KOPT-K1 (cell line): ENCODE results near the gene KYNU.
"Not testable (repeated sequence)": the region's sequence is repeated elsewhere in the genome, so short reads cannot be mapped to it uniquely, and the experiment has no call there.

Source experiments
- H3K27ac ChIP-seq: fragments of 200-600 bp; sonication (generic); 2 replicates; pipeline ENCODE4 v1.5.1; 2016; ENCODE audit warnings: antibody characterized with exemption, mild to moderate bottlenecking, low read depth, low read length; ENCODE audit not compliant: poor library complexity, severe bottlenecking
- H3K36me3 ChIP-seq: fragments of 200-600 bp; sonication (generic); 2 replicates; pipeline ENCODE4 v1.5.1; 2017; ENCODE audit warnings: antibody characterized with exemption, mild to moderate bottlenecking, low read length, moderate library complexity; ENCODE audit not compliant: insufficient read depth
- H3K9me3 ChIP-seq: fragments of 200-600 bp; sonication (generic); 2 replicates; pipeline ENCODE4 v1.5.1; 2017; ENCODE audit warnings: antibody characterized with exemption, low read length, mild to moderate bottlenecking; ENCODE audit not compliant: insufficient read depth, poor library complexity, severe bottlenecking

Gene KYNU

DNA sequence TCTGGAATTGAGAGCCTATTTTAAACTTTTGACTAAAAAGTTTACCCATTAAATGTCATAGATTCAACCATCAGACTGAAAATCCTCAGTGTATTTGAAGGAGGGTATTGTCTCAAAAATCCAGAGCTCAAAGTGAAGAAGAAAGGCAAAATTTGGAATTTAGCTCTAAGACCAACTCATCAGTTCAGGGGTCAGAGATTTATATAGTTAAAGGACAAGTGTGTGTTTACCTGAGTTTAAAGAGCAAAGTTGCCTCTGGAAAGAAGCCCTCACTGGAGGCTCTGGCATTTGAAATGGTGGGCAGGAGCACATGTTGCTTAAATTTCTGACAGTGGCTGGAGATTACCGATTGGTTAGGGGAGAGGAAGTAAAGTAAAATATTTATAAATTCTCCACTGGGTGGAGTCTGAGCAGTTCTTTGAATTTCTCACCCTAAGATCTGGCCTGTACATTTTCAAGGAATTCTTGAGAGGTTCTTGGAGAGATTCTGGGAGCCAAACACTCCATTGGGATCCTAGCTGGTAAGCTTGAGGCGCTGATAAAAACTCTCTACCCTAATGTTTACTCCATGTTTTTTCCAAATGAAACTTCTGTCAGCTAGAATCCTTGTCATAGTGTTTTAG is at the start of gene KYNU:
TSS of gene KYNU (plus strand) at position 449 of the 623 bp plus-strand sequence. CDS start 7,704 bp downstream, outside the sequence.
- no peaks in the 10 kb centered on the region for H3K36me3 ChIP-seq
- no peak within 1 kb of the TSS for H3K27ac ChIP-seq
- no peaks in the 10 kb centered on the region for H3K9me3 ChIP-seq

GRCh38 chr2:142834021-142834420 is 43.4 kb upstream of the KYNU start:
- Histone ChIP-seq H3K9me3 (no peaks in the 10 kb centered on the region), H3K27ac (no peak overlapping the region), H3K36me3 (no peaks in the 10 kb centered on the region)

- H3K36me3 ChIP-seq, result no peaks in the 10 kb centered on the region
- no peaks in the 10 kb centered on the region for H3K9me3 ChIP-seq
- H3K27ac ChIP-seq, result no peak overlapping the region
Measured at GRCh38 chr2:142840436-142840835, 37.0 kb upstream of the KYNU start.

DNA sequence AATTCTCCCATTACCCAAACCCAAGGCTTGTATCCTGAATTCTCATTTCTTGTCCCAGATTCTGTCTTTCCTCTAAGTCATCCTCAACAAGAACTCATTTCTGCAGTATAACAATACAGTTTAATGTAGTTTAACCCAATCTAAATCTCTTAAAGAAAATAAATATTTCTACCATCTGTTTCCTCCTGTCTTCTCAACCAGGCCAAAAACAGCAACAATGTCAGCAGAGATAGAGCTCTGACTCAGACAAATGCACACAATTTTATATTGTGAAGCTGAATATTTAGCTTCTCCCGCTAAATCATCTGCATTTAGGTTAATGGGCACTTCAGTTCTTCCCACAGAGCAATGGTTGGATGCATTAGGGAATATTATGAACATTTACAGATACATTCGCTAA is 35.7 kb upstream of the KYNU start:
- Histone ChIP-seq H3K36me3 (no peaks in the 10 kb centered on the region), H3K27ac (no peak overlapping the region), H3K9me3 (no peaks in the 10 kb centered on the region)

GRCh38 chr2:142842369-142842768 is 35.1 kb upstream of the KYNU start:
- Histone ChIP-seq H3K27ac (no peak overlapping the region), H3K9me3 (no peaks in the 10 kb centered on the region), H3K36me3 (no peaks in the 10 kb centered on the region)

GRCh38 chr2:142843731-142844130 is 33.7 kb upstream of the KYNU start:
- no peaks in the 10 kb centered on the region for H3K9me3 ChIP-seq
- no peak overlapping the region for H3K27ac ChIP-seq
- H3K36me3 ChIP-seq, result no peaks in the 10 kb centered on the region

- Histone ChIP-seq H3K9me3 (no peaks in the 10 kb centered on the region), H3K27ac (no peak overlapping the region), H3K36me3 (no peaks in the 10 kb centered on the region)
Measured at GRCh38 chr2:142848023-142848606, 29.3 kb upstream of the KYNU start.

DNA sequence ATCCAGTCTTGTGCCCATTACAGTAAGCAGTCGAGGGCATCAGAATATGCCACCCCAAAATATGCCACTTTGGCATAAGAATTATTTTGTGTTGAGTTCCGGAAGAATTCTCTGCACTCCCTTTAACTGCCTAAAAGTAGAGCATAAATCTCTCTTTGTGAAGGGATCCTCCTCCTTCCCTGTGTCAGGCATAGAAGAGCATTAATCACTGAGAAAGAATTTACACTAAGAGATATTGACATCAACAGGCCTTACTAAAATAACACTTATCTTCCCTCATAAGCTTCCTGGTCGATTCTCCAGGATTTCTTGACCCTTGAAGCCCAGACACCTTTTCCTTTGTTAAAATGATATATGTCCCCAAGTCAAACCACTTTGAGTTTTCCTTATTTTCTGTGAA is 27.6 kb upstream of the KYNU start:
- Histone ChIP-seq H3K36me3 (no peaks in the 10 kb centered on the region), H3K27ac (no peak overlapping the region), H3K9me3 (no peaks in the 10 kb centered on the region)

- Histone ChIP-seq H3K9me3 (no peaks in the 10 kb centered on the region), H3K36me3 (no peaks in the 10 kb centered on the region), H3K27ac (no peak overlapping the region)
Measured at GRCh38 chr2:142853912-142854311, 23.6 kb upstream of the KYNU start.

DNA sequence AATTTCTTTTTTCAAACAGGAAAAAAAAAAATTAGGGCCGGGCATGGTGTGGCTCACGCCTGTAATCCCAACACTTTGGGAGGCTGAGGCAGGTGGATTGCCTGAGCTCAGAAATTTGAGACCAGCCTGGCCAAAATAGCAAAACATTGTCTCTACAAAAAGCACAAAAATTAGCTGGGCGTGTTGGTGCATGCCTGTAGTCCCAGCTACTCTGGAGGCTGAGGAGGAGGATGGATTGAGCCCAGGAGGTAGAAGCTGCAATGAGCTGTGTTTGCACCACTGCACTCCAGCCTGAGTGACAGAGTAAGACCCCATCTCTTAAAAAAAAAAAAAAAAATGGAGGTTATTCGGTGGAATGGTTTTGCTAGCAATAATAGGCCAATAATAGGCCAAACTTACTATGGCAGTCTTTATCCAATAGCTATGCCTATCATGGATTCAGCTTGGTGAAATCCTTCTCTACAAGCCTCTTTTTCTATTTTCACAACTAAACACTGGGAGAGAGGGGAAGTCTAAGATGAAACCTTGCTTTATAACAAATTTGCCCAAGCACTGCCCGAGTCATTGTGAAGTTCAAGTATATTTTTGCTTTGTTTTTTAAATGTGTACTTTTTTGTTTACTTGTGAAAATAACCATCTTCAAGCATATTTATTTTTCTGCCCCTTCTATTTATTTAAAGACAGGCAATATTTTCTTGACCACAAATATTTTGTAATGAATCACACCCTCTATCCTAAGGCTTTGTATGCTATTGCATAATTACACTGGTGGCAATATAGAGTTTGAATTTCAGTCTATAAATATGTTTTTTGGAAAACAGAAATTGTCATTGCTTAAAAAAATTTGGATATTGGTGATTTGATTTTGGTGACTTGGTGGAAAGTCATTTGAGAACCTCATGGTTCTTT is 20.0 kb upstream of the KYNU start:
- Histone ChIP-seq H3K9me3 (no peaks in the 10 kb centered on the region), H3K36me3 (no peaks in the 10 kb centered on the region), H3K27ac (no peak overlapping the region)

- Histone ChIP-seq H3K9me3 (no peaks in the 10 kb centered on the region), H3K27ac (no peak overlapping the region), H3K36me3 (no peaks in the 10 kb centered on the region)
Measured at GRCh38 chr2:142858961-142859360, 18.5 kb upstream of the KYNU start.

DNA sequence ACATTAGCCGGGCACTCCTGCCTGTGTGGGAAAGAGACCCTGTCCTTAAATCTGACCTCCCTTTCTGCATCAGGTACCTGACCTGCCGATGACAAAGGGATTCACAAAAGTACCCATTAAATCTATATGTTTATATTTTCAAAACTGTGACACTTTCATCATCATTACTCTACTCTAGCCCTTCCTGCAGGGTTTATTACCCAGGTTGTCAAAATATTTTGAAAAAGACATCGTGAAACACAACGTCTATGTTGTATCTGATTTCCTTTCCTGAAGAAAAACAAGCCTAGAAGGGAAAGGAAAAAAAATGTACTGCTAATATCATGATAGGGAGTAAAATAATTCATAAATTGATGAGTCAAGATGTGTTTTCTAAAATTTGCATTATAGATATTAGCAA is 15.2 kb upstream of the KYNU start:
- H3K9me3 ChIP-seq, result no peaks in the 10 kb centered on the region
- H3K36me3 ChIP-seq, result no peaks in the 10 kb centered on the region
- no peak overlapping the region for H3K27ac ChIP-seq

DNA sequence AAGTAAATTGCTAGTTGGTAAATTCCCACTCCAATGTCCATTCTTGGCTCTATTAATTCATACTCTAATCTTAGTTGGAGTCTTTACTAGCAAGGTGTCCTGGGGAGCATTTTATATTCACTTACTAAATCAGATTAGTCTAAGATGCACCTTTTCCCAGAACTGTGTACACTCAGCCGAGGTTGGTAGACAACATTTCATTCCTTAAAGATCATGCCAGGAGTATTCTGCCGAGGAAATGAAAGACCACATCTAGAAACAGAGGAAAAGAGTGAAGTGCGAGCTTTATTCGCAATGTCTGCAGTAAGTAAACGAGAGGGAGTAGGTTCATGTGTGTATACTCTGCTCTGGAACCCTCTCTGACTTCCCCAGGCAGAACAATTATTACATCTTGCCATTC is 14.6 kb upstream of the KYNU start:
- H3K27ac ChIP-seq, result no peak overlapping the region
- no peaks in the 10 kb centered on the region for H3K9me3 ChIP-seq
- no peaks in the 10 kb centered on the region for H3K36me3 ChIP-seq

DNA sequence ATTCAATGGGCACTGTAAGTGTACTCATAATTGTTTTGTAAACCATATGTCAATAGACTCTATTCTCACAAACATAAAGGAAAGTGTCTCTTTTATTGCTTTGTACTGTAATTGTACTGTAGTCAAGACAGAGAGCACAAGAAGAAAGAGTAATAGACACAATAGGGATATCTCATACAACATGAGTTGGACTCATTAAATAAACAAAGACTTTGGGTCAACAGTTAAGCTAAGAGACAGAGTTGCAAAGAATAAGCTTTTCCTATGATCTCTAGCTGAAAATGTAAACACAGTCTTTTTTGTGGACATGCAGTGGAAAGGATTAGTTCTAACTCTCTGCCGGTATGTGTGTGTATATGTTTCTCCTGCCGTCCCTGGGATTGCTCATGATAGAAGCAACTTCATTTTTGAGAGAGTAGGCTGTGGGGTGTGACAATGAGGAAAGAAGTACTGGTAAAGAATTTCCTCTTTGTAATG is 13.9 kb upstream of the KYNU start:
- H3K9me3 ChIP-seq, result no peaks in the 10 kb centered on the region
- H3K27ac ChIP-seq, result no peak overlapping the region
- H3K36me3 ChIP-seq, result no peaks in the 10 kb centered on the region

GRCh38 chr2:142864605-142865004 is 12.9 kb upstream of the KYNU start:
- not testable (repeated sequence) for H3K27ac ChIP-seq, H3K36me3 ChIP-seq, H3K9me3 ChIP-seq
